ENCODE results near the gene CASQ1.

CASQ1 gene

GRCh38 chr1:160168016-160168415, 22.4 kb upstream of the CASQ1 start:
- DNase-seq (ENCODE audit: extremely low read depth in 1 of 2, low read depth in 1 of 2) = no peak

GRCh38 chr1:160168609-160169369, 21.6 kb upstream of the CASQ1 start:
- DNase-seq (ENCODE audit: extremely low read depth in 1 of 2, low read depth in 1 of 2) = no peak

- DNase-seq (ENCODE audit: extremely low read depth in 1 of 2, low read depth in 1 of 2) = peak; percentile 13 to 29
Observed at GRCh38 chr1:160169553-160170399, 20.6 kb upstream of the CASQ1 start.

GRCh38 chr1:160171354-160171753, 19.0 kb upstream of the CASQ1 start:
- DNase-seq (ENCODE audit: extremely low read depth in 1 of 2, low read depth in 1 of 2) = no peak

- DNase-seq (ENCODE audit: extremely low read depth in 1 of 2, low read depth in 1 of 2) = no peak
Observed at GRCh38 chr1:160171980-160172379, 18.4 kb upstream of the CASQ1 start.

- DNase-seq (ENCODE audit: extremely low read depth in 1 of 2, low read depth in 1 of 2) = no peak
Observed at GRCh38 chr1:160177231-160177630, 13.1 kb upstream of the CASQ1 start.

- no peak for DNase-seq (ENCODE audit: extremely low read depth in 1 of 2, low read depth in 1 of 2)
Observed at GRCh38 chr1:160177667-160178066, 12.7 kb upstream of the CASQ1 start.

GRCh38 chr1:160178731-160179130, 11.6 kb upstream of the CASQ1 start:
- DNase-seq (ENCODE audit: extremely low read depth in 1 of 2, low read depth in 1 of 2) = no peak

GRCh38 chr1:160179336-160179735, 11.0 kb upstream of the CASQ1 start:
- DNase-seq (ENCODE audit: extremely low read depth in 1 of 2, low read depth in 1 of 2) = no peak

GRCh38 chr1:160186246-160186645, 4.1 kb upstream of the CASQ1 start:
- no peak for DNase-seq (ENCODE audit: extremely low read depth in 1 of 2, low read depth in 1 of 2)

- DNase-seq (ENCODE audit: extremely low read depth in 1 of 2, low read depth in 1 of 2) = no peak
Observed at GRCh38 chr1:160186729-160187128, 3.6 kb upstream of the CASQ1 start.

- DNase-seq (ENCODE audit: extremely low read depth in 1 of 2, low read depth in 1 of 2) = no peak
Observed at GRCh38 chr1:160187407-160187806, 3.0 kb upstream of the CASQ1 start.

GRCh38 chr1:160188341-160188740, 2.0 kb upstream of the CASQ1 start:
- DNase-seq (ENCODE audit: extremely low read depth in 1 of 2, low read depth in 1 of 2) = no peak

- no peak for DNase-seq (ENCODE audit: extremely low read depth in 1 of 2, low read depth in 1 of 2)
Observed at GRCh38 chr1:160191756-160192155, 1.4 kb downstream of the CASQ1 start.

GRCh38 chr1:160192234-160192633, 1.9 kb downstream of the CASQ1 start:
- no peak for DNase-seq (ENCODE audit: extremely low read depth in 1 of 2, low read depth in 1 of 2)

GRCh38 chr1:160193091-160193819, 2.9 kb downstream of the CASQ1 start:
- peak; percentile 44 to 59 for DNase-seq (ENCODE audit: extremely low read depth in 1 of 2, low read depth in 1 of 2)

GRCh38 chr1:160193832-160194736, 3.7 kb downstream of the CASQ1 start:
- DNase-seq (ENCODE audit: extremely low read depth in 1 of 2, low read depth in 1 of 2) = no peak

GRCh38 chr1:160194737-160195059, 4.3 kb downstream of the CASQ1 start:
- no peak for DNase-seq (ENCODE audit: extremely low read depth in 1 of 2, low read depth in 1 of 2)

- no peak for DNase-seq (ENCODE audit: extremely low read depth in 1 of 2, low read depth in 1 of 2)
Observed at GRCh38 chr1:160196143-160196542, 5.8 kb downstream of the CASQ1 start.

GRCh38 chr1:160197231-160197630, 6.9 kb downstream of the CASQ1 start:
- no peak for DNase-seq (ENCODE audit: extremely low read depth in 1 of 2, low read depth in 1 of 2)

GRCh38 chr1:160200786-160201185, 10.4 kb downstream of the CASQ1 start:
- DNase-seq (ENCODE audit: extremely low read depth in 1 of 2, low read depth in 1 of 2) = no peak

Data from stimulated activated CD8-positive, alpha-beta memory T cell treated with anti-CD3 and anti-CD28 coated beads, Interleukin-7, amount 100 ng/mL, for 48 hours (primary cell).